Right lobe of liver (tissue), 6 donors: ENCODE results near the gene KDM4B. TPM values are rescaled to one million over a fixed set of nuclear protein-coding genes. Genes with fewer than 3 reads are reported as not detected.

Source experiments
- ATAC-seq, 4 donors: fragments of 200-7000 bp; cut with Tn5 transposase; one replicate each; pipeline ENCODE4 v1.9.1; 2020; ENCODE audit warnings: mild to moderate bottlenecking in 4 of 4, moderate library complexity in 4 of 4
- DNase-seq, 3 donors: peaks; one replicate each; pipeline ENCODE4 v3.0.0-alpha.2; 2020
- H3K27ac ChIP-seq, 3 donors: fragments of 200-600 bp; one replicate each; pipeline ENCODE4 v1.8.0; 2022
- H3K27me3 ChIP-seq, 2 donors: fragments of 200-600 bp; one replicate each; pipeline ENCODE4 v1.8.0; 2022
- H3K36me3 ChIP-seq, 4 donors: fragments of 200-600 bp; sonication (generic) in 1 of 4; one replicate each; pipeline versions ENCODE4 v1.5.1 to v1.8.0; 2017 to 2022; ENCODE audit warnings: control low read depth in 1 of 4
- H3K4me1 ChIP-seq, 4 donors: fragments of 200-600 bp; sonication (generic) in 1 of 4; one replicate each; pipeline versions ENCODE4 v1.5.1 to v1.8.0; 2017 to 2022; ENCODE audit warnings: control low read depth in 1 of 4
- H3K4me3 ChIP-seq, 3 donors: fragments of 200-600 bp; one replicate each; pipeline ENCODE4 v1.8.0; 2022
- H3K9me3 ChIP-seq, 4 donors: fragments of 200-600 bp; sonication (generic) in 1 of 4; one replicate each; pipeline versions ENCODE4 v1.5.1 to v1.8.0; 2017 to 2022; ENCODE audit warnings: control low read depth in 1 of 4
- POLR2A ChIP-seq: fragments of 450-650 bp; IDR thresholded peaks from one replicate; pipeline ENCODE4 v1.6.1; 2017; ENCODE audit warnings: antibody characterized with exemption, mild to moderate bottlenecking
- WGBS: methylation state at CpG from one replicate; pipeline ENCODE4 v1.1.6; 2018; ENCODE audit warnings: low coverage, low lambda C conversion rate; ENCODE audit not compliant: insufficient coverage; ENCODE audit errors: missing lambda C conversion rate; 5-methylcytosine and 5-hydroxymethylcytosine counted together
- intact Hi-C, 2 donors: fragments of 100-400 bp; cut with DNase I; formaldehyde crosslinking; loops; one replicate each; pipeline versions ENCODE4 v1.11.2 to v1.14.1; 2022
- total RNA-seq, 6 experiments: library from RNA; depleted of rRNA in 2 of 6; stranded (reverse); fragments of >200 nt in 2 of 6; fragmentation: NEBNext Ultra II Directional in 3 of 6; extraction: Animal tissue kit (Norgen Biotek cat#: 25700) in 3 of 6; gene quantifications; one replicate each; pipeline versions ENCODE4 v1.1.0 to v1.2.4, GENCODE V29; 2016 to 2023
- TF ChIP-seq, protein P1 (sequence below), 4 donors: fragments of 200-600 bp in 3 of 4; fragments of 450-650 bp in 1 of 4; IDR thresholded peaks; one replicate each; pipeline versions ENCODE4 v1.5.1 to v1.8.0; 2016 to 2022; ENCODE audit warnings: antibody characterized with exemption in 4 of 4, mild to moderate bottlenecking in 2 of 4
- donor health status: DM: no; HTN: yes; CAD: no.
- donor health status: DM: no; HTN: no; CAD: no.
- donor health status: DM: no; HTN: no; CAD: no.
- donor health status: DM: no; HTN: yes; CAD: no.
- donor health status: DM: no; HTN: yes; CAD: no.

KDM4B gene
- total RNA-seq, 6 experiments from 2014 or later: 14.2 to 36.9 (median 29.1) TPM

DNA sequence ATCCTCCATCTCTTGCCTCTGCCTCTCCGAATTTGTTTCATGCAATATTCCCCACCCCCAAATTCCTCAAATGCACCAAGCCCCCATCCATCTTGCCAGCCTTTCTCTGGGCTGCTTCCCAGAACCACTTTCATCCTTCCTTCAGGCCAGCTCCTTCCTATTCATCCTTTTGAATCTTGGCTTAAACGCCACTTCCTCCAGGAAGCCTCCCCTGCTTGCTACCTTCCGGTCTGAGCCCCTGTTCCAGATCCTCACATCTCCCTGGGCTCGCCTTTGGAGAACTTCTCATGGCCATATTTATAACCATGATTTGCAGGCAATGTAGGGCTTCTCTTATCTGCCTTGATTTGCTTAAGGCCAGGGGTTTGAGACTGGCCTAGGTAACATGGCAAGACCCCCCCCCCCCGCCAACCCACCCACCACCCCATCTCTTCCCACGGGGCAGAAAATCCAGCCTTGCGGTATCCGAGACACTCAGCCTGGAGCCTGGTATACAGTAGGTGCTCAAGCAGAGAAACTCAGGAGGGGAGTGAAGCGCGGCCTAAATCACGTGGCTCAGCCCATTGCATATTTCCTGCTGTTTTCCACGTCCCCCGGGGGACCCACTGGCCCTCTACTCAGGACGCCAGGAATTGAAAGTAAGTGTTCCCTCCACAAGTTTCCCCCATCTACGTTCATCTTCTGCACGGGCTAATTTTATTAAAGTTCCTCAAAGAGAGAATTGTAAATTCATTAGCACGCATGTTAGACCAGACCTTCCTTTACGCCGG lies 219.8 kb downstream of the KDM4B start:
- WGBS: 45% methylated on average over 19 of the region's 19 CpGs
- DNase-seq: no peak
- TF ChIP-seq POLR2A: no peak
- TF ChIP-seq, protein P1, sequence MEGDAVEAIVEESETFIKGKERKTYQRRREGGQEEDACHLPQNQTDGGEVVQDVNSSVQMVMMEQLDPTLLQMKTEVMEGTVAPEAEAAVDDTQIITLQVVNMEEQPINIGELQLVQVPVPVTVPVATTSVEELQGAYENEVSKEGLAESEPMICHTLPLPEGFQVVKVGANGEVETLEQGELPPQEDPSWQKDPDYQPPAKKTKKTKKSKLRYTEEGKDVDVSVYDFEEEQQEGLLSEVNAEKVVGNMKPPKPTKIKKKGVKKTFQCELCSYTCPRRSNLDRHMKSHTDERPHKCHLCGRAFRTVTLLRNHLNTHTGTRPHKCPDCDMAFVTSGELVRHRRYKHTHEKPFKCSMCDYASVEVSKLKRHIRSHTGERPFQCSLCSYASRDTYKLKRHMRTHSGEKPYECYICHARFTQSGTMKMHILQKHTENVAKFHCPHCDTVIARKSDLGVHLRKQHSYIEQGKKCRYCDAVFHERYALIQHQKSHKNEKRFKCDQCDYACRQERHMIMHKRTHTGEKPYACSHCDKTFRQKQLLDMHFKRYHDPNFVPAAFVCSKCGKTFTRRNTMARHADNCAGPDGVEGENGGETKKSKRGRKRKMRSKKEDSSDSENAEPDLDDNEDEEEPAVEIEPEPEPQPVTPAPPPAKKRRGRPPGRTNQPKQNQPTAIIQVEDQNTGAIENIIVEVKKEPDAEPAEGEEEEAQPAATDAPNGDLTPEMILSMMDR (IDR thresholded peaks at IDR 0.05): no peak

GRCh38 chr19:5189318-5189607 lies 220.3 kb downstream of the KDM4B start:
- WGBS: 57% methylated on average over 6 of the region's 6 CpGs
- H3K4me3 ChIP-seq: no peak overlapping the region
- no peak overlapping the region for H3K27ac ChIP-seq
- H3K27me3 ChIP-seq: no peaks in the 10 kb centered on the region
- ATAC-seq (no peak), DNase-seq (no peak)
- TF ChIP-seq, protein P1 (IDR thresholded peaks at IDR 0.05): no peak
- no peak for TF ChIP-seq POLR2A
- H3K9me3 ChIP-seq: no peaks in the 10 kb centered on the region
- H3K4me1 ChIP-seq: no peaks in the 10 kb centered on the region
- intact Hi-C loops: no loop called here
- no peaks in the 10 kb centered on the region for H3K36me3 ChIP-seq

More for the DNA sequence above, 219.8 kb downstream of the KDM4B start:
- Histone ChIP-seq H3K27ac (no peak overlapping the region), H3K27me3 (no peaks in the 10 kb centered on the region), H3K9me3 (no peaks in the 10 kb centered on the region), H3K4me3 (no peak overlapping the region), H3K4me1 (no peaks in the 10 kb centered on the region), H3K36me3 (no peaks in the 10 kb centered on the region)
- intact Hi-C loops: no loop called here
- ATAC-seq: no peak

DNA sequence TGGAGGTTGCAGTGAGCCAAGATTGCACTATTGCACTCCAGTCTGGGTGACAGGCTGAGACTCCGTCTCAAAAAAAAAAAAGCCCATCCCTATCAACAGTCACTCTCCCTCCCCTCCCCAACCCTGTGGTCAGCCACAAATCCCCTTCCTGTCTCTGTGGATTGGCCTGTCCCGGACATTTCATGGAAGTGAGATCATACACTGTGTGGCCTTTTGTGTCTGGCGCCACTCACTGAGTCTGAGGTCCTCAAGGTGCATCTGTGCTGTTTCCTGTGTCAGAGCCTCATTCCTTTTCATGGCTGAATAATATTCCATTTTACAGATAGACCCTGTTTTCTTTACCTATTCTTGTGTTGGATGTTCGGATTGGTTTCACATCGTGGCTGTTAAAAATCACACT lies 222.2 kb downstream of the KDM4B start:
- Histone ChIP-seq H3K4me1 (no peaks in the 10 kb centered on the region), H3K36me3 (no peaks in the 10 kb centered on the region), H3K27me3 (no peaks in the 10 kb centered on the region), H3K9me3 (no peaks in the 10 kb centered on the region), H3K4me3 (no peak overlapping the region), H3K27ac (no peak overlapping the region)
- DNase-seq: no peak
- no peak for ATAC-seq
- intact Hi-C loops: no loop called here
- TF ChIP-seq POLR2A: no peak
- TF ChIP-seq, protein P1 (IDR thresholded peaks at IDR 0.05): no peak
- 79% methylated on average over 4 of the region's 5 CpGs for WGBS

GRCh38 chr19:5192568-5192967 lies 223.7 kb downstream of the KDM4B start:
- 78% methylated on average over 4 of the region's 5 CpGs for WGBS
- no peaks in the 10 kb centered on the region for H3K36me3 ChIP-seq
- ATAC-seq (no peak), DNase-seq (no peak)
- no peaks in the 10 kb centered on the region for H3K27me3 ChIP-seq
- H3K27ac ChIP-seq: no peak overlapping the region
- H3K9me3 ChIP-seq: no peaks in the 10 kb centered on the region
- TF ChIP-seq POLR2A: no peak
- TF ChIP-seq, protein P1 (IDR thresholded peaks at IDR 0.05): no peak
- intact Hi-C loops: no loop called here
- no peak overlapping the region for H3K4me3 ChIP-seq
- H3K4me1 ChIP-seq: no peaks in the 10 kb centered on the region
